Stimulated activated CD4-positive, alpha-beta T cell treated with anti-CD3 and anti-CD28 coated beads, Interleukin-4, amount 100 ng/mL, for 4 hours (primary cell): ENCODE measurements around the gene VWA7.
"Not testable (repeated sequence)": the region's sequence is repeated elsewhere in the genome, so short reads cannot be mapped to it uniquely, and the experiment has no call there.

Experiments used
- DNase-seq, 2 experiments: peaks; one replicate each; pipeline ENCODE4 v3.0.0-alpha.2; 2020

Gene VWA7

GRCh38 chr6:31776989-31777666, at the start of gene VWA7:
VWA7 (minus strand) TSS chr6:31777328; CDS start chr6:31776779, 549 bp downstream.
- DNase-seq, result peak; percentile 80 to 85

GRCh38 chr6:31826793-31827285, 49.7 kb upstream of the VWA7 start:
- DNase-seq, result no peak

- DNase-seq, result no peak
Observed at GRCh38 chr6:31825553-31825952, 48.4 kb upstream of the VWA7 start.

GRCh38 chr6:31823592-31824196, 46.6 kb upstream of the VWA7 start:
- DNase-seq, result not testable (repeated sequence)

- DNase-seq, result peak; percentile 61 to 62
Observed at GRCh38 chr6:31822036-31822821, 45.1 kb upstream of the VWA7 start.

GRCh38 chr6:31821301-31822035, 44.3 kb upstream of the VWA7 start:
- DNase-seq, result peak; percentile 52 to 72

- DNase-seq, result not testable (repeated sequence)
Observed at GRCh38 chr6:31820399-31820798, 43.3 kb upstream of the VWA7 start.

- DNase-seq, result no peak
Observed at GRCh38 chr6:31819871-31820299, 42.8 kb upstream of the VWA7 start.

GRCh38 chr6:31817929-31818511, 40.9 kb upstream of the VWA7 start:
- DNase-seq, result not testable (repeated sequence)

- DNase-seq, result not testable (repeated sequence)
Observed at GRCh38 chr6:31817133-31817928, 40.2 kb upstream of the VWA7 start.

- DNase-seq, result peak; percentile 62 to 63
Observed at GRCh38 chr6:31815025-31815838, 38.1 kb upstream of the VWA7 start, which contains the start of the genes HSPA1A and HSPA1L. HSPA1A (plus strand) TSS chr6:31815543; CDS start chr6:31815757, 214 bp downstream. HSPA1L (minus strand) TSS chr6:31815283; CDS start chr6:31811972, 3,311 bp downstream.

- peak; percentile 63 to 70 for DNase-seq
Observed at GRCh38 chr6:31814677-31815024, 37.5 kb upstream of the VWA7 start.

GRCh38 chr6:31813465-31813849, 36.3 kb upstream of the VWA7 start:
- DNase-seq, result no peak

GRCh38 chr6:31811645-31812044, 34.5 kb upstream of the VWA7 start:
- DNase-seq, result no peak

- DNase-seq, result not testable (repeated sequence)
Observed at GRCh38 chr6:31808599-31808998, 31.5 kb upstream of the VWA7 start.

GRCh38 chr6:31806470-31807272, 29.5 kb upstream of the VWA7 start, which contains the start of gene LSM2:
LSM2 (minus strand) TSS chr6:31806966; CDS start chr6:31806757, 209 bp downstream.
- DNase-seq, result peak; percentile 96 to 97

GRCh38 chr6:31805939-31806469, 28.9 kb upstream of the VWA7 start:
- DNase-seq, result no peak

- not testable (repeated sequence) for DNase-seq
Observed at GRCh38 chr6:31801031-31801927, 24.2 kb upstream of the VWA7 start.
